ENCODE results near the gene PFDN2. TPM values are rescaled to one million over a fixed set of nuclear protein-coding genes. Genes with fewer than 3 reads are reported as not detected.

PFDN2 gene
- total and polyA plus RNA-seq, 9 donors = 18.1 to 94.4 (median 48.1) TPM

DNA sequence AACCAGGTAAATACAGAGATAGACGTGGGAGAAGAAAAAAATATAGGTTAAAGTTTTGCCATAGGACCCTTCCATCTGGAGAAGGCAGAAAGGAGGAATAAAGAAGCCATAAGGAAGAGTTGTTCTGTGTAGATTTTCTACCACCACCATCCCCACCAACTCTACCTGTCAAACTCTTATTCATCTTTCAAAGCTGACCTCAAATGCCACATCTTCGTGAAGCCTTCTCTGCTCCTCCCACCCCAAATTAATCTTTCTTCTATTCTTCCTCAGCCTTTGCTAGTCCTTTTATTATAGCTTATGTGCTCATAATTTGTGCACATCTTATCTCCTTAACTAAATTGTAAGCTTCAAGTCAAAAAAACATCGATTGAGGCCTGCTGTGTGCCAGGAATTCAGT, 27.2 kb downstream of the PFDN2 start:
- TF ChIP-seq EP300 (IDR thresholded peaks at IDR 0.05) (no peak), CTCF (IDR thresholded peaks at IDR 0.05) (no peak), POLR2A (IDR thresholded peaks at IDR 0.05) (no peak)
- WGBS, 3 donors = 62 to 70% (median 67%) methylated on average over 3 of the region's 3 CpGs
- Histone ChIP-seq H3K27ac (no peak overlapping the region), H3K9me3 (no peaks in the 10 kb centered on the region), H3K36me3 (no peaks in the 10 kb centered on the region), H3K27me3 (no peaks in the 10 kb centered on the region), H3K4me3 (no peak overlapping the region), H3K4me1 (ENCODE audit: insufficient read depth) (no peaks in the 10 kb centered on the region)
- no peak for DNase-seq
- intact Hi-C loops (cut with DNase I) = loop anchor here in 3 of 4 donors (10.0 kb wide), 4 partner anchors 46 to 366 kb away; partner anchors contain the start of gene USF1 (in 2 of the 3)

DNA sequence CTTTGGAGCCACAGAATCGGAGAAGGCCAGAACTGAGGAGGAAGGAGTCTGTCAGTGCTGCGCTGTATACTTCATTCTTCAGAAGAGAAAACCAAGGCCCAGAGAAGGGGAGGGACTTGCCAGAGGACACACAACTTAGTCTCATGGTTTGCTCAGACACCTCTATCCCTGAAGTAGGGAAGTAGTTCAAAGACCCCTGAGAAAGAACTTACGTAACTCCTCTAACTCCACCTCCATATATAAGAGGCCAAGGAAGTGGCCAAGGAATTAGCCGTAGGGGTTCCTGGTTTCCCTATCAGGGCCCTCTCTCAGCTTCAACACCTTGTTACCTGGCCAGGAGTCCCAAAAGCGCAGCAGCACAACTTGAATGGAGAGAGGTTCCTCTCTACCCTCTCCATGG, 27.9 kb downstream of the PFDN2 start:
- H3K27me3 ChIP-seq = no peaks in the 10 kb centered on the region
- no peaks in the 10 kb centered on the region for H3K36me3 ChIP-seq
- 91 to 93% (median 92%) methylated on average over 5 of the region's 5 CpGs for WGBS, 3 donors
- no peak overlapping the region for H3K4me3 ChIP-seq
- no peak for DNase-seq
- intact Hi-C loops (cut with DNase I) = loop anchor here in 3 of 4 donors (10.0 kb wide), 4 partner anchors 45 to 365 kb away; partner anchors contain the start of gene USF1 (in 2 of the 3)
- H3K9me3 ChIP-seq = no peaks in the 10 kb centered on the region
- no peak overlapping the region for H3K27ac ChIP-seq
- H3K4me1 ChIP-seq (ENCODE audit: insufficient read depth) = no peaks in the 10 kb centered on the region
- TF ChIP-seq POLR2A (IDR thresholded peaks at IDR 0.05) (no peak), CTCF (IDR thresholded peaks at IDR 0.05) (no peak), EP300 (IDR thresholded peaks at IDR 0.05) (no peak)

- Histone ChIP-seq H3K36me3 (no peaks in the 10 kb centered on the region), H3K9me3 (no peaks in the 10 kb centered on the region), H3K4me1 (ENCODE audit: insufficient read depth) (no peaks in the 10 kb centered on the region), H3K27me3 (no peaks in the 10 kb centered on the region), H3K27ac (no peak within 1 kb of the TSS), H3K4me3 (no peak within 1 kb of the TSS)
- intact Hi-C loops (cut with DNase I) = no loop called here
- WGBS, 3 donors = 57 to 66% (median 64%) methylated on average over 21 to 22 of the region's 22 CpGs
- TF ChIP-seq EP300 (IDR thresholded peaks at IDR 0.05) = no peak
- TF ChIP-seq POLR2A (IDR thresholded peaks at IDR 0.05) = no peak
- TF ChIP-seq CTCF (IDR thresholded peaks at IDR 0.05) = no peak
- no peak for DNase-seq
These were observed 28.4 kb downstream of the PFDN2 start, which contains the start of gene NECTIN4 for GRCh38 chr1:161089251-161089924. Gene NECTIN4 (minus strand): TSS chr1:161089558. CDS start chr1:161089296, 262 bp downstream.

DNA sequence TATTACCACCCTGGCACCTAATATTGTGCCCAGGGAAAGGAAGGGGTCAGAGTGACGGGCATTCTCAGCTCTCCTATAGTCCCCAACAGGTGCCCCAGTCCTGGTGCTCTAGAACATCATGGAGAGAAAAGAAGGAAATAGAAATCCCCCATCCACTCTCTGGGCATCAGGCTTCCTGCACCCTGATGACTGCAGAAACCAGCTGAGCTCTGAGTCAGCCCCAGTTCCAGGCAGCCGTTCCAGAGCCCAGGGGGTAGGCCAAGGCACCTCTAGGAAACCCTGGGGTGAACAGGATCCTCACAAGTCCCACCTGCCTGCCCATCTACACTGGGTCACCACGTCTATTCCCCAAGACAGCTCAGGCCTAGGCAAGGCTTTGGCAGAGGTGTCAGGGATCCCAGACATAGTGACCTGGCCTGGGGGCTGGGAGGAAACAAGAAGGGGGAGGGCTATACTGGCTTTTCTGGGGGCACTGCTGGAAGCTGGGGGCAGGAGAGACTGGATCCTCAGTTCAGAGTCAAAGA, 29.2 kb downstream of the PFDN2 start:
- 68 to 81% (median 79%) methylated on average over 3 of the region's 3 CpGs for WGBS, 3 donors

More for the DNA sequence above, 29.2 kb downstream of the PFDN2 start:
- Histone ChIP-seq H3K4me1 (ENCODE audit: insufficient read depth) (no peaks in the 10 kb centered on the region), H3K9me3 (no peaks in the 10 kb centered on the region), H3K4me3 (no peak overlapping the region), H3K27ac (no peak overlapping the region), H3K27me3 (no peaks in the 10 kb centered on the region), H3K36me3 (no peaks in the 10 kb centered on the region)
- no peak for TF ChIP-seq CTCF (IDR thresholded peaks at IDR 0.05)
- TF ChIP-seq POLR2A (IDR thresholded peaks at IDR 0.05) = no peak
- TF ChIP-seq EP300 (IDR thresholded peaks at IDR 0.05) = no peak
- DNase-seq = no peak
- intact Hi-C loops (cut with DNase I) = no loop called here
